SIG-M5 treated with dmso at 0.1 percent for 504 hours (cell line): Measurements from ENCODE around the gene APOL4.
"Not testable (repeated sequence)": the region's sequence is repeated elsewhere in the genome, so short reads cannot be mapped to it uniquely, and the experiment has no call there.

ENCODE experiments used
- DNase-seq: peaks from one replicate; lab custom pipeline; 2025; ENCODE audit not compliant: unreplicated experiment; lab: John Stamatoyannopoulos, UW

Gene APOL4

DNA sequence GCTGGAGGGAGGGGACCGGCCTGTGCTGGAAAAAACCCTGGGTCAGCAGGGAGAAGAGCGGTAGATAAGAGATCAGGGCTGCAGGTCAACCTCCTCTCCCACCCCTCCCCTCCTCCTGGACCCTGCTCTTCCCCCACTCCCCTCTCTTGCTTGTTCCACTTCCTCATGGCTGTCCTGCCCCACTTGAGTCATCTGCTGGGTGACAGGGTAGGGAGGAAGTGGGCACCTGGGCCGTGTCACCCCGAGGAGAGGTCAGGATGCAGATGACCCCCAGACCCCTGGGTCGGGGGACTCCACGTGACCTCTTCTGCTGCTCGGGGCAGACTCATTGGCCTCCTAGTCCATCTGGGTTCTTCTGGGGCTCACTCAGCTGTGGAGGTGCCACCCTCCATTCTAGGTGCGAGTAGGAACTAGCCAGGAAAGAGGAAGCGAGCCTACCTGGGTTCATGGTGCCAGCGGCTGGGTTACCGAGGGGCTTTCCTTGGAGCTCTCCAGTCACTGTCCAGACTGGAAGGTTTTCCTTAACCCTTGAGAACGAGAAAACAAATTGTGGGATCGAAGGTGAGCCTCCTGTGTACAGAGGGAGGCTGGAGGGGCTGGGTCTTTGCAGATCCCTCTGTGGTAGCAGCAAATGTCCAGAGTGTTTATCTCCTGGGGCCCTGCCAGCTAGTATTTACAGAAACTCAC, 31.2 kb upstream of the APOL4 start:
- DNase-seq: no peak

DNA sequence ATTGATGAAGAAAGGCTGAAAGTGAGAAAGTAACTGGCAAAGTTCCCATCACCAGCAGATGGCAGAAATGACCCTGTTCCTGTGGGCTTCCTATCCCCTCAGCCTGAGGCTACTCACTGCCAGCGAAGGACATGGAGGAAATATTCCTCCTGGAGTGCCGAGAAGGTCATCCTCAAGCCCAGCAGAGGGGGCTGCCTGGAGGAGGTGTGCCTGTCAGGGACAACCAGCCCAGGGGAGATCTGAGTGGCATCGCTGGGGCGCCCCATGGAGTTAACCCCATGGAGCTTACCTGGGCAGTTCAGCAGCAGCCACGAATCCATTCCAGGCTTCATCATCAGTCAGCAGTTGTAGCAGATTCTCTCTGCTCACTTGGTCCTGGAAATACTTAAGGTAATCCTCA, 29.4 kb upstream of the APOL4 start:
- DNase-seq: not testable (repeated sequence)

DNA sequence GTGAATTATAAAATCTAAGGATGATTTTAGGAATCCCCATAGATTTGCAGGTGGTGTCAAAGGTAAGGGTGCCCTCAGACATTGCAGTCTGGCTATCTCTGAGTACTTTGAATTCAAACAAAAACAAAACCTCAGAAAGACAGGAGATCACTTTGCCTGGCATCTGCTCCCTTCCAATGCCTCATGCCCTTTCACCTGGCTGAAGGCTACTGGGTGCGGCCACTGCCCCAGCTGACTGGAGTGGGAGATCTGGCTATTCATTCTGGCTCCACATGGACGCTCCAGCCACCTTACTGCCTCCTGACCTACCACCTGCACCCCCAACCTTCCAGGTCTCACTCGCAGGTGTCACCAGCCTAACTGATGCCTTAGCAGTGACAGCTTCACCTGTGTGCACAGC, 28.0 kb upstream of the APOL4 start:
- not testable (repeated sequence) for DNase-seq

DNA sequence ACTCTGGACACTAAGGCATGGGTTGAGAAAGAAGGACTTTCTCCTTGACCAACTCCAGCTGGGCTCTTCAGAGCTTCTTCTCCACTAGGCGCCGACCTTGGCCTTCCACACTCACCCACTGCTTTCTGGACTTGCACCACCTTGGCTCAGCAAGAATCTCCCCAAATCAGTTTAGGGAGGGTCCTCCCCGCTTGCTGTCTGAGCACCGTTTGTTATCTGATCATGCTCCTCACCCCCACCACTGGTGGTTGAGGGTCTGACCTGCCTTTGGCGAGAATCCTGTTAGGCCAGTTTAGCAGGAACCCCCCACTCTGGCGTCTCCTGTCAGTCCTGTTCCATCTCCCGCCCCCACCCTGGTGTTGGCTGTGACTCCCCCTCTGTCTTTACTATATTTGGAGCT, 27.3 kb upstream of the APOL4 start:
- DNase-seq: no peak

DNA sequence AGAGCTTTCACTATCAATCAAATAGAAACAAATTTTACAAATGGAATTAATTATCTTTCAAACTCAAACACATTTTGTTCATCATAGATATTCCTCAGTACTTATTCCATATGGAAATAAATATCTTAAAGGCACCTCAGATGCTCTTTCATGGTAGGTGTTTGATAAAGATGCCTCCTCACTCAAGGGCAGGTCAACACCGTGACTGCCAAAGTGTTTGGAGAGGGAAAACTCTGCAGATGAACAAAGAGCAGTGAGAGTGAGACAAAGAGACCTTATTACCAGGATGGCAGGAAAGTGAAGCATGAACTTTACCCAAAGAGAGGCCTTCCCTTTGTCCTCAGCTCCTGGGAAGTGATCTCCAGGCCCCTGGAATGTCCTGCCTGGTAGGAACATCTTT, 26.8 kb upstream of the APOL4 start:
- not testable (repeated sequence) for DNase-seq

DNA sequence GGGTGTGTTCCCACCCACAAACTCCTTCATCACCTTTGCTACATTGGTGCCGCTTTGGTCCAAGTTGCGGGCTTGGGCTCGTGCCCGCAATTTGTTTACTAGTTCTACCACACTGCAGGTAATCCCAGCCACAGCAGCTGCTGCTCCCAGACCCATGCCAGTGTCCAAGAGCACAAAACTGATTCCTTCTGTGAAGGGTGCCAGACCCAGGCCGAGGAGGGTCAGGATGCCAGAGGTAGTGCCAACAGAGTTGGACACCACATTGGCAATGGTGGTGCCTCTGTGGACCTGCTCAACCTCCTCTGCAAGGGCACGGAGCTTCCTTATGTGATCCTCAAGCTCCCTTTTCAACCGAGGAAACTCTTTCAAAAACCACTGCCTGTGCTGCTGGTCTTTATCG, 26.2 kb upstream of the APOL4 start:
- no peak for DNase-seq

DNA sequence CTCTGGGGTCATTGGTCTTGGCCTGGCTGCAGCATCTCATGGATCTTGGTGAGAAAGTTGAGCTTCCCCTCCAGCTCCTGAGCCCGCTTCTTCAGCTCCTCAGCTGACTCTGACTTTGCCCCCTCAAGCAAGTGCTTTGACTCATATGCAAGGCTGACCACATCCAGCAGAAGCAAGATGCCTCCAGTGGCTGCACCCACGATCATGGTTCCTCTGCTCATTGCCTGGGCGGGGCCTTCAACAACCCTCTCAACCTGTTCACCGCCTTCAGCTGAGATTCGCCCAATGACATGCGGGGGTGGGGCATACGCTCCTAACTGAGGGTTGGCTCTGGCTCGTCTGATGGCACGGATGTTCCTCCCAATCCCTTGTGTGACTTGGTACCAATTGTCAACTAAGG, 25.8 kb upstream of the APOL4 start:
- no peak for DNase-seq

DNA sequence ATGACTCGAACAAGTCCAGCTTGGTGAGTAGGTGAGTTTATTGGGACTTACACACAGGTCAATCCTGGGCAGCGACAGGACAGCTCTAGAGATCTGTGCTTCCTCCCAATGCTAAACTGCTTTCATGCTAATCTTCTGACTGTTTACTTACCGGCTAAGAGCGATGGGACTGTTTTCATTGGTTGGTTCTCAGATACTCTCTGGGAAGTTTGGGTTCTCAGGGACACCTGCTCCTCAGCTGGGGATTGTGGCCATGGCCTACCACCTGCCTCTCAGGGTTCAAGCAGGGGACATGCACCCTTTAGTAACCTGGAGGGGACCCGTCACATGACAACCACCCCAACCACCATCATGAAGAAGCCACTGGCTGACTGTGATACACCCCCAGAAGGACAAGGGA, 24.6 kb upstream of the APOL4 start:
- DNase-seq: no peak

DNA sequence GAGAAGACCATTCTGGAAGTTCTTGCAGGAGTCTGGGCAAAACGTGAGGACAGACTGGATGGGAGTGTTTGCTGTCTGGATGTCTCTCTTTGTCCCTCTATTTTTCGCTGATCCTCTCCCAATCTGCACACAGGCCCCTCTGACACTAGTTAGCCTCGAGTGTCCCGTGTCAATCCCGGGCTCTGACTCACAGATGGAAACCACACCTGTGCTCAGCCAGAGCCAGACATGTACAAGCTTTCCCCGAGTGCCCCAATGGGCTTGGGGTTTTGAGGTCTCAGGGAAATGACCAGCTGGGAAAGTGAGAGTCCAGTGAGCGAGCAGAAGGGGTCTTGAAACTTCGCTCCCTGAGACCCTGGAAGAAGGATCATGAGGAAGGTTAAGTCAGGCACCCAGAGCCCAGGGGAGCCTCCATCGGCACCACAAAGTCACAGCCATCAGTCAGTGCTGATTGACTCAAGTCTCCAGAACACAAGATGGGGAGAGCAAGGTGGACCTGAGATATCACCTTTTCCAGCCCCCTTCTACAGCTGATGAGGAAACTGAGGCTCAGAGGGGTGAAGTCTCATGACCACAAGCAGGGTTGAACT, 23.8 kb upstream of the APOL4 start:
- no peak for DNase-seq

DNA sequence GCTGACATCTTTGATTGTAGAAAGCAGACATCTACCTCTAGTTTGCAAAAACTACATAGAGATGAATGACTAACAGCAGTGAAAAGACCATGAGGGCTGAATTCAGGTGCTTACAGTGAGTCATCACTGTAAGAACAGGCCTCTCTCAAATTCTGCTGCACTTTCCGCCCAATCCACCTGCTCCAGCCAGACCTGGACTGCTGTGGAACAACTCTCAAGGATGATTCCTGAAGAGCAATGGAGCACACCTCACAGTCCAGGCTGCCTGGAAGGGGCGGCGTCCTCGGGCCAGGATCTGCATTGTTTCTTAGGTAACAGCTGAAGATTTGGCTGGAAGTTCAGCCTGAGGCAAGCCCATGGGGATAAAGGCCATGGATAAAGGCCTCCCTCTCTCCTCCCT, 22.6 kb upstream of the APOL4 start:
- no peak for DNase-seq

DNA sequence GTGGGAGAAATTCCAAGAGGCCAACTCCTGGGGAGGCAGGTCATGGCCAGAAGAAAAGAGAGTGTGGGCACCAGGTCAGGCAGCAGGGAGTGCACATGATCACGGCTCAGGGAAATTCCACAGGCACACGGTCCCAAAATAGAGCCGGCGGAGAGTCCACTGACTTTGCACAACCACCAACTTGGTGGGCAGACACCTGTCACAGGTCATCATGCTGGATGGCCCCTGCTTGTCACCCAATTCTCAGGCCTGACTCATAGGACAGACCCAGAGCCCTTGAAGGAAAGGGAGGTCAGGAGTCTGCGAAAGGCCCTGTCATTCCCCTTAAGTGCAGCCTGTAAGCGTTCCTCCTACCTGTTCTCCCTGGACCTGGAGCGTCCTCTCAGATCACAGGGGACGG, 21.9 kb upstream of the APOL4 start:
- DNase-seq: no peak

DNA sequence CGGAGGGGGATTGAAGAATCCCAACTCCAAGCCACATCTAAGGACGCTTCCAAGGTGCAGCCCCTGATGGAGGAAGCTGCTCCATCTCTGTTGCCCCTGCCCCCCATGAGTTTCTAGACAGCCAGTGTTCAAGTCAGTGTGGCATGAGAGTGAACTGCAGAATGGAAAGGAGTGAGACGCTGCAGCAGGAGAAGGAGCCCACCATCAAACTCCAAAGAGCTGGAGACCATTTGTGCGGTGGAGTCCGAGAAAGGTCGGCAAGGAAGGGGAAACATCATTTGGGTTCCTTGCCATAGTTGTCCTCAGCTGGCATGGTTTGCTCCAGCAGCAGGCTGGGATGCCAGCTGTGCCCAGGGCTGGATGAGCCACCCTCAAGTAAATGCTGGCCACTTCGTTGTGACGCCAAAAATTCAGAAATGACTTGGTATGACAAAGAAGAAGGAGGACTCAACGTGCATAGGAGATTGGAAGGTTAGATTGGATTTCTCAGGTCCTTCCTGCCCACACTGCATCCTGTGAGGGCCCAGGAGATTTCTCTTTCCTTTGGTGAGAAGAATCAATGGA, 21.4 kb upstream of the APOL4 start:
- DNase-seq: no peak

DNA sequence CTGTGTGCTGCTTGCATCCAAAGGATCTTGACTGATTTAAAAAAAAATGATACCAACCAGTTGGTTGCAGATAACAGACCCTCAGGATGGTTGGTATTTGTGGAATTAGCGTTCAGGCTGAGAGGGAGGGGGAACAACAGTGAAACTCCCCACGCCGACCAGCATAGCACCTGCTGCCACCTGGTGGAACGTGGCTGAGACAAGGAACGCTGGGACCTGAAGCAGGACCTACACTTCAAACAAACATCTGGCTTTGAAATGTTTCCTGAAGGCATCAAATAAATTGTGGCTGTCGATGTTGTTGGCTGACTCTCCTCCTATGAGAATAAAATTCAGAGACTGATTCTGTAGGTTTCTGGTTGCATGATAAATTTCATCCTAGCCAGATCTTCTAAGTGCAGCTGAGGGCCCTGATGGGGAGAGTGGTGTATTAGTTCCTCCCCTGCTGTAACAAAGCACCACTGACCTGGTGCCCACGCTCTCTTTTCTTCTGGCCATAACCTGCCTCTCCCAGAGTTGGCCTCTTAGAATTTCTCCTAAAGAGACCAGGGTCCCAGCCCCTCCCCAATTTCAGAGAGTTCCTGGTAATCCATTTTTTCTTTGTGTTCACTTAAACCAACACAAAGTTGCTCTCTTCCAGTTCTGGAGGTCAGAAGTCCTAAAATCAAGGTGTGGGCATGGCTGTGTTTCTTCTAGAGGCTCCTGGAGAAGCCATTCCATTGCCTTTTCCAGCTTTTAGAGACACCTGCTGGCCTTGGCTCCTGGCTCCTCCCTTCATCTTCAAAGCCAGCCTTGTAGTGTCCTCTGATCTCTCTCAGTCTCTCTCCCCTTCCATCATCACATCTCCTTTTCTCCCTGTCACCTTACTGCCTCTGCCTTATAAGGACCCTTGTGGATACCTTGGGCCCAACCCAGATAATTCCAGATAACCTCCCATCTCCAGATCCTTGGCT, 20.5 kb upstream of the APOL4 start:
- DNase-seq: peak; percentile 19

DNA sequence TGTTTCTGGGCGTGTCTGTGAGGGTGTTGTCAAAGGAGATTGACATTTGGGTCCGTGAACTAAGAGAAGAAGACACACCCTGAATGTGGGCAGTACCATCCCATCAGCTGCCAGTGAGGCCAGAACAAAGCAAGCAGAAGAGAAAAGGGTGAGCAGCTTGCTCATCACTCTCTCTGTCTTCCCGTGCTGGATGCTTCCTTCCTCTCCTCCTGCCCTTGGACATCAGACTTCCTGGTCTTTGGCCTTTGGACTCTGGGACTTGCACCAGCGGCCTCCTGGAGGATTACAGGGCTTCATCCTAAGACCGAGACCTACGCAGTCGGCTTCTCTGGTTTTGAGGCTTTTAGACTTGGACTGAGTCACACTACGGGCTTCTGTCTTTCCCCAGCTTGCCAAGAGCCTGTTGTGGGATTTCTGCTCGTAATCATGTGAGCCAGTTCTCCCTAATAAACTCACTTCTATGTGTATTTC, 18.9 kb upstream of the APOL4 start:
- DNase-seq: peak; percentile 23

DNA sequence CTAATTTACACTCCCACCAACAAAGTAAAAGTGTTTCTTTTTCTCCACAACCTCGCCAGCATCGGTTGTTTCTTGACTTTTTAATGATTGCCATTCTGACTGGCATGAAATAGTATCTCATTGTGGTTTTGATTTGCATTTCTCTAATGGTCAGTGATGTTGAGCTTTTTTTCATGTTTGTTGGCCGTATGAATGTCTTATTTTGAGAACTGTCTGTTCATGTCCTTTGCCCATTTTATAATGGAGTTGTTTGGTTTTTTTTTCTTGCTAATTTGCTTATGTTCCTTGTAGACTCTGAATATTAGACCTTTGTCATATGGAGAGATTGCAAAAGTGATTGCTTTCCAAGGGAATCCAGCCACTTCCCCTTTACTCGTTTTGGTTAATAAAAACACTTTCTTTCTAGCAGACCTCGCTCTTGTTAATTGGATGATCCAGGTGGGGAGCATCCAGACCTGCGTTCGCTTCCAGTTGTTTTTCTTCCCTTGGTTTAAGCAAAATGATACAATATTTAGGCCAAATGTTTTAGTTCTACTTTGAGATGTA, 17.1 kb upstream of the APOL4 start:
- DNase-seq: no peak

DNA sequence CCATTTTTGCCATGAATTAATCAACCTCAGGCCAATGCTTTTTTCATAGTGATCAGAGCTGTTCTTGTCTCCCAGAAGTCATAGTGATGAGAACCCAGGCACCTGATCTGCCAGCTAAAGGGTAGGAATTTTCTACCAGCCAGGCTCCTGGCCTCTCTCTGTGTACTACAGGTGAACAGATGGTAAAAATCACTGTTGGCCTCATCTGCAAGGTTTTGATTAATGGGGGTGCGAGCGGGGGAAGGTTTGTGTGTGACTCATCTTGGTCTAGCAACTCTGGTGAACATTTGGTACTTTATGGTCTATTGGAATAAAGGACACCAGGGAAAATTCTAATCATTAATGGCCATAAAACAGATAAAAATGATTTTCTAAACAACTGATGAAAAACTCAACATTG, 14.4 kb upstream of the APOL4 start:
- no peak for DNase-seq

DNA sequence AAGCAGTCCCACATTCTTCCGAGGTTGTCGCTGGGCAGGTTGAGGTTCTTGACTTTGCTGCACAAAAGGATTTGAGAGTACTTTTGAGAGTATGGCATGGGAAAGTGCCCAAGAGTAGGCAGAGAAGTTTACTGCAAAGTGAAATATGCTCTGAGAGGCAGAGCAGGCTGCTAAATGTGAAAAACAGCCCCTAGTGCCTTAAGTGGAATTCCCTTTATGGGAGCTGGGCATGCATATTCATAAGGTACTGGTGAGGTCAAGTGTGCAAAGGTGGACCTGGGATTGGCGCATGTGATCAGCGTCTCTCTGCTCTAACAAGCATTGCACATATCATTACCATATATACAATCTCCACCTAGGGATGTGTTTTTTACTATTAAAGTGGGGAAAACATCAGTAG, 12.0 kb upstream of the APOL4 start:
- no peak for DNase-seq

DNA sequence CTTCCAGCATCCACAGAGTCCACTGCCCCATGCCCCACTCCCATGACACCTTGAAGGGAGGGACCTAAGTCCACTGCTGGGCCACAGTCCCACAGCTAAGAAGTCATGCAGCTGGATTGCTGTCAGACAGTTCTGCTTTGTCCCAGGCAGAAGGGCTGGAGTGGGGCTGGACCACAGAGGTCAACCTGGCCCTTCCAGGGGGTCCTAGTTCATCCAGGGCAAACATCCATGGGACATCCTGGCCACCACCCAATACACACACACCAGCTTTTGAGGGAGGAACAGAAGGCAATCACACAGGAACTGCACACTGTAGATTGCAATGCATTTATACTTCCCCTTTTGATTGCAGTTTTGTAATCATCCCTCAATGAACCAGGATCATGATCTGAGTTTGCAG, 11.3 kb upstream of the APOL4 start:
- DNase-seq: peak; percentile 31

DNA sequence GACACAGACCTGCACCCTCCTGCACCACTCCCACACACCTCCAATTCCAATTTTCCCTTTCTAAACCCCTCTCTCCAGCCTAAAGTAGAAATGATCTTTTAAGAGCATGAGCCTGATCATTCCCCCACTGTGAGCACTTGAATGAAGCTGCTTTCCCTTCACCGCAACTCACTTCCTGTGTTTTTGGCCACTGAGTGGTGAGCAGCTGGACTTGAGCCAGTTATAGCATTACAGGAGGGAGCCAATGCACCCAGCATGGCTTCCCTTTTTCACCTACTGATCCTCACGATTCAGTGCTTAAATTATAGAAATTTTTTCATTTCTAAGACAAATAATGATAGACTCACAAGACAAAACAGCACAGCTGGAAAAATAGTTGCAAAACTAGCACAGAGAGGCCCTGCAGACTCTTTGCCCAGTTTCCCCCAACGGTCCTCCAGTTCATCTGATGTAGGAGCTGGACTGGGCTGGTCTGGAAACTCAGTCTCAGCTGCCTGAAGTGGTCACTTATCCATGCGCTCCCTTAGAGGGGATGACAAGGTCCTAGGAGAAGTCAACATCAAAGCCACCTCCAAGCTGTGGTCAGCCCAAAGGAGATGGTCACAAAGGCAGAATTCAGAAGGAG, 9.7 kb upstream of the APOL4 start:
- no peak for DNase-seq

DNA sequence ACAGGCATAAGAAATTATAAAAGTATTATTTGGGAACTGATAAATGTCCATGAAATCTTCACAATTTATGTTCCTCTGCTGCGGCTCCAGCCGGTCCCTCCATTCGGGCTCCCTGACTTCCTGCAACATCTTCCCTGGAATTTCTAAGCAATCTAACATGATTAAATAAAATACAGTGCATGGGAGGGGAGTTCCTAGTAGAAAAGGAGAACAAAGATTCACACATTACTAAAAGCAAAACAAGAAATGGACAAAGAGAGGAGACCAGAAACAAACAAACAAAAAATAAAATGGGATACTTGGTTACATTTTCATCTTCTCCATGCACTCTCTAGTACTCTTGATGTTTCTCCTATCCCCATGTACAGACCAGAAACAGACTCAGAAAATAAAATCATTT, 8.6 kb upstream of the APOL4 start:
- no peak for DNase-seq

DNA sequence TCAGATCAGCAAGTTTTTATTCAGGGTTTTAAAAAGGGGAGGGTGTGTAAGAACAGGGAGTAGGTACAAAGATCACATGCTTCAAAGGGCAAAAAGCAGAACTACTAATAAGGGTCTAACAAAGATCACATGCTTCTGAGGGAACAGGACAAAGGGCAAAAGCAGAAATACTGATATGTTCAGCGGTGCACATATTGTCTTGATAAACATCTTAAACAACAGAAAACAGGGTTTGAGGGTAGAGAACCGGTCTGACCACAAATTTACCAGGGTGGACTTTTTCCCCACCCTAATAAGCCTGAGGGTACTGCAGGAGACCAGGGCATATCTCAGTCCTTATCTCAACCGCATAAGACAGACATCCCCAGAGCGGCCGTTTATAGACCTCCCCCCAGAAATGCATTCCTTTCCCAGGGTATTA, 7.9 kb upstream of the APOL4 start:
- not testable (repeated sequence) for DNase-seq
